CD4-positive, alpha-beta T cell treated with Interleukin-4 for 1 hour (primary cell): ENCODE results near the gene CAMTA1.

Experiments
- DNase-seq, 2 donors: peaks; one replicate each; pipeline ENCODE4 v3.0.0-alpha.2; 2020 to 2022

CAMTA1 gene

DNA sequence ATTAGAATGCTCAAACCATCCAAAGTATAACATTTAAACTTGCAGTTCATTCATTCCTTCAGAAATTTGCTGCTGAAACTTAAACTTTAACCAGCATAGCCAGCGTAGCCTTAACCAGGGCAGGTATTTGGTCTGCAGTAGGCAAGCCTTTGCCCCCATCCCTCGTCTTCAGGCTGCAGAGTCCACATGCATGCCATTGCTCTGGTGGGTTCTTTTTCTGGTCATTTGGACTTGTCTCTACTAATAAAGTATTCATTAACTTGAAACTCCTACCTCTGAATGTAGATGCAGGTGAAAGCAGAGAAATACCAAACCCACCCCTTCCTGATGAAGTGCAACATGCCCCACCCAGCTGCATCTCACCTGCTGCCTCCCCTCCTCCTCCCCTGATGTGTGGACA lies 100.2 kb downstream of the CAMTA1 start:
- no peak for DNase-seq

- no peak for DNase-seq
Measured at GRCh38 chr1:6886523-6886922, 101.3 kb downstream of the CAMTA1 start.

DNA sequence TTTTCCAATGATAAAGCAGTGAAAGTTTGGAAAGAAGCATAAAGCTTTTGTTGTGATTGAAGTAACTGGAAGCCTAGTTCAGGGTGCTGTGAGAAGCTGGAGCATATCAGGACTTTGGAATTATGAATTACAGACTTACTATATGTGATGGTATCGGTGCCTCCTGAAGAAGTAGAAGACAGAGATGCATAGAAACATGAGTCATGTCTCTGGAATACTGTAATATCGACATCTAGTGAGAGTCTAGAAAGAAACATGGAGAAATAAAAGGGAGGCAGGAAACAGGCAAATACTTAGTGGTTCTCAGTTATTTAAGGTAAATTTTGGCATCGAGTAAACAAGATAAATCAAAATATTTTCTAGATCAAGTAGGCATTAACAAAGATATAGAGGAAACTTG lies 103.0 kb downstream of the CAMTA1 start:
- no peak for DNase-seq

DNA sequence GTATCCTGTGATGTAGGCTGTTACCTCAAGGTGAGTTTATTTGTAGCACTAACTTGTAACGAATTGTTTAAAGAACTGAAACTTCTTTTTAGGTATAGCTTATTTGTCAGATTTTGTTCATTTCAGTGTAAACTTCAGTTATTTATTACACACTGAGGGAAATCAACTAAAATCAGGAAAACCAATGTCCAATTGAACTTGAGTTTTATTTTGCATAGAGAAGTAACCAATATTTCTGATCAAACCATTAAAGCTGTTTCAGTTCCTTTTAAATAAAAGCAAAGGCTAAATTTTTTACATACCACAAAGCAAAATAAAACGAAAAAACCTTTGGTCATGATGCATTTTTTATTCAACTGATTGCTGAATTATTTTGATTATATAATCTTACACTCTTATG lies 103.6 kb downstream of the CAMTA1 start:
- DNase-seq, result no peak

DNA sequence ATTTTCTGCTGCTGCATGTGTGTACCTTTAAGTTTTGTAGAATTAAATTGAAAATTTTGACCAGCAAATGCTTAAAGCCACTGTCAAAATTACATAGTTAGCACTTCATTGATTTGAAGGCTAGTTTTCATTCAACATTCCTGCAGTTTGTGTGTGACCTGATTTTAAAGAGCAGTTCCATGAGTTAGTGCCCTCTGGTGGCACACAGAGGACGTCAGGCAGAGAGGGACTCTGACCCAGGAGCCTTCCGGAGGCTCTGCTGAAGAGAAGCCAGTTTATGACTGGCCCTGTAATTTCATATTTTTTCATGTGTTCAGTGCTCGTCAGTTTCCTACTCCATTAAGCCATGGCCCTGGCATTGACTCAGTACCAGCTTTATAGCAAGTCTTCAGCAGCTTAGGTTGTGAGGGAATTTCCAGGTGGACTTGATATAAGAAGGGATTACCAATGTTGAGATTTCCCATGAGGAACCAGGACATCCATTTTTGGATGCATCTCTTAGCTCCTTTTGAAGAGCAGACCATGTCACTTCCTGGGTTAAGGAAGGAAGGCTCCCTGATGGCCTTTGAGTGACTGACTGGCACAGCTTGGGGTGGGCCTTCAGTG lies 104.7 kb downstream of the CAMTA1 start:
- DNase-seq, result peak; percentile 22 to 44

DNA sequence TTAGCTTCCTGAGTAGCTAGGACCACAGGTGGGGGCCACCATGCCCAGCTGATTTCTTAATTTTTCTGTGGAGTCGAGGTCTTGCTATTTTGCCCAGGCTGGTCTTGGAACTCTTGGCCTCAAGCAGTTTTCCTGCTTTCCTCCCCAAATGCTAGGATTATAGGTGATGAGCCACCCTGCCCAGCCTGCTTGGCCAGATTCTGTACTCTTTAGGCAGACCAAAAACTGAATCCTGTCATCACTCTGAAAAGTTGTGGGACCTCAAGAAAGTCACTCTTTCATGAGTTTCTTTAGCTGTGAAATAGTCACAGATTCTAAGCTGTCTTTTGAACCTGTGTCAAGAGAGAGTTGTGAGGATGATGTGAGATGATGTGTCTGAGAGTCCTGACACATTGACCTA lies 105.4 kb downstream of the CAMTA1 start:
- DNase-seq, result no peak

DNA sequence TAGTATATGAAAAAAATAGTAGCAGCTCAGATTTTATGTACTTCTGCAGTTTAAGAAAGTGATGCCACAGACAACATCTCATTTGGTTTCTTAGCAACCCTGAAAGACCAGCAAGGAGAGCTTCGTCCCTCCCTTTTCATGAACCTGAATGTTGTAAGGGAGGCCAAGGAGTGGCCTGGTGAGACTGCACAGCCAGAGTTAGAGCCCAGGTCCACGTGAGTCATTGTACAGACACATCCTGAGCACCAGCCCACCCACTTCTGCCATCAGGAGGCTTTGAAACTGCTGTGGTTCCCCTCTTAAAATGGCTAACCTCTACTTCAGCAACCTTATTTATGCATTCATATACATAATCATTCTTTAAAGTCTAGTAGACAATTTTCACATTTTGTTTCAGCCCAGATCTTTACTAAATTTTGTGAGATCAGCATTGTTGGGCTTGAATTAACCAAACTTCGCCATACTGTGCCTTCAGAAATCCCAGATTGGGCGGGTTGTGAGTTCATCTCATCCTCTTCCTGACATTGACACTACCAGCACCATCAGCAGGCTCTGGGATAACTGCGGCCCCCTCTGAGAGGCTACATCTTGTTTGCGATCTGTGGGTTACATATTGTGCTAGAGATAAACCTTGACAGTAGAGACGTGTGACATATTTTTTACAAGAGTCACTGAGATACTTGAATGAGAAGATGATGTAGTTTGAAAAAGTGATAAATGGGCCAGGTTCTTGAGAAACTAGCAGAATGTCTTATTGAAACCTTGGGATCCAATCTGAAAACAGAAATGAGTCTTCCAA lies 106.7 kb downstream of the CAMTA1 start:
- DNase-seq, result no peak

GRCh38 chr1:6893388-6893787 lies 108.1 kb downstream of the CAMTA1 start:
- no peak for DNase-seq

- DNase-seq, result no peak
Measured at GRCh38 chr1:6897138-6897537, 111.9 kb downstream of the CAMTA1 start.

DNA sequence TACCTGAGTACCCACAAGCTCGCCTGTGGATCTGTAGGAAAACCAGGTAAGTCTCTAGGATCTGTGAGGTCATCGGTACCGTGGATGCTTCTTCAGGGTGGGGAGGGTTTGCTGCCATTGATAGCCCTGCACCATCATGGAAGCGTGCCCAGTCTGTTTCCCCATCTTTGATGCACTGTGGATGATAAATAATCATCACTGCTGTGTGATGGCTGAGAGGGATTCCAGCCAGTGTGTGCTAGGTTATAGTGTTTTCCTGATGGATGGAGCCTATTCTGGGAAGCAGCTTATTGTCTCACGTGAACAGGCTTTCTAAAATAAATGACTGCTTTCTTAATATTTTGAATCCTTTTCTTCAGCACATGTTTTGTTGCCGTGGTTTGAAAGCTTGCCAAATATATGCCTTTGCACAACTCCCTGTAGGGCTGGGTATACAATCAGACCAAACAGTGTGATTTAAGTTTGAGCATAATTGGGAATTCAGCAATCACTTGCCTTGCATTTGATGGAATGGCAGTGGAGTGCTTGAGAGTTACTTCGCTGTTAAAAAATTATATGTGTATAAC lies 113.8 kb downstream of the CAMTA1 start:
- DNase-seq, result no peak

- no peak for DNase-seq
Measured at GRCh38 chr1:6899621-6900020, 114.4 kb downstream of the CAMTA1 start.

GRCh38 chr1:6902153-6902552 lies 116.9 kb downstream of the CAMTA1 start:
- no peak for DNase-seq

DNA sequence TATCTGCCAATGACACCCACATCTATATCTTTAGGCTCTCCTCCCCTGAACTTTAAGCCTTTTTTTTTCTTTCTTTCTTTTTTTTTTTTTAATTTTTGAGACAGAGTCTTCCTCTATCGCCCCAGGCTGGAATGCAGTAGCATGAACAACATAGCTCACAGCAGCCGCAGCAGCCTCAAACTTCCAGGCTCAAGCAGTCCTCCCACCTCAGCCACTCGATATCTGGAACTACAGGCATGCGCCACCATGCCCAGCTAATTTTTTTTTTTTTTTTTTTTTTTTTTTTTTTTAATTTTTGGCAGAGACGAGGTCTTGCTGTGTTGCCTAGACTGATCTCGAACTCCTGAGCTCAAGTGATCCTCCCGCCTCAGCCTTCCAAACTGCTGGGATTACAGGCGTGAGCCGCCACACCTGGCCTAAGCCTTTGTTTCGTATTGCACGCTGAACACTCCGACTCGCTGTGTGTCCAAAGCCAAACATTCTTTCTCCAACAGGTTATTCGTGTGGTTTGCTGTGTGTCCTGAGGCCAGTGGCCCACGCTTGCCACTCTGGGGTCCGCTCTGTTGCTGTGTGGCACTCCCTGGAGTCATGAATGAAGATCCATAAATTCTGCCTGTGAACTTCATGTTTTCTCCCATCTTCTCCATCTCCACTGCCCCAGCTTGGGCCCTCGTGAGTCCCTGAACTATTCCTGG lies 119.4 kb downstream of the CAMTA1 start:
- DNase-seq, result no peak

DNA sequence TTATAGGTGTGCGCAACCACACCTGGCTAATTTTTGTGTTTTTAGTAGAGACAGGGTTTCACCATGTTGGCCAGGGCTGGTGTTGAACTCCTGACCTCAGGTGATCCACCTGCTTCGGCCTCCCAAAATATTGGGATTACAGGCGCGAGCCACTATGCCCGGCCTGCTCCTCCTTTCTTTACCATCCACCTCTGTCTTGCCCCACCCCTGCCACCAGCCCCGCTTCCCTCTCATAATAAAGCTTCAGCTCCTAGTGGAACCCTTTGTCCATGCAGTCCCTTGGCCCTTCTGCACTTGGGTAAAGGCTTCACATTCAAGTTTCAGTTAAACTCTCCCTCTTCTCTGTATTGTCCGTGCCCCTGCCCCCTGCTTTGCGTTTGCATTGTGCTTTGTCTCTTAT lies 120.1 kb downstream of the CAMTA1 start:
- DNase-seq, result no peak

DNA sequence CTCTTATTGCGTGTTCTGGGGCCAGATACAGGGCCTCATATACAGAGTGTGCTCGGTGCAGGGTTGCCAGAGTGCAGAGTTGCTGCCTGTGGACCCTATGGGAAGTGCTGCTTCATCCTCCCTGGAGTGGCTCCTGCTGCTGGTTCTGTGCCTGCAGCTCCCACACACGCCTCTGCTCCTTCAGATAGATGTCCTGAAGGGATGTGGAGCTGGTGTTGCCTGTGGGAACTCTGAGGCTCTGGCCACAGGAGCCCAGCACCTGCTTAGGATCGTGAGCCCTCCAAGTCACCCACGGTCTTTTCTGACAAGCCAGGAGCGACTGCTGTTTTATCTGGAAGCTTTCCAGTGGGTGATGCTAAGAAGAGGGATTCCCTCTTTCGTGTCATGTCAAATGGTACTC lies 120.5 kb downstream of the CAMTA1 start:
- no peak for DNase-seq

- no peak for DNase-seq
Measured at GRCh38 chr1:6906783-6907182, 121.5 kb downstream of the CAMTA1 start.

DNA sequence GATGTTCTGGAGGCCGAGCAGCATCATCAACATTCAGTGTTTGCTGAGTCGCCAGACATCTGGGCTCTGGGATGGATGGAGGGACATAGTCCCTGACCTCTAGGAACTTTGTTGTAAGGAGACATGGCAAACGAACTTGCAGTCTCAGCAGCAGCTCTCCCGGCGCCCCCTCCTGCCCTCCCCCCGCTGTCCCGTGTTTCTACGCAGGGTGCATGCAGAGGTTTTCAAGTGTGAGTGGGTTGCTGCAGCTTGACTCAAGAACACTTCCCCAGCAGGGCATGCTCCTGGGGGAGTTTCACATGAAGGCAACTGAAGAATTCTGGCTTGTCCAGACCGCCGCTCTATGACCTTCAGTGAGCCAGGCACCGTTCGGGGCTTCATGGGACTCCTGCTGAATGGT lies 121.9 kb downstream of the CAMTA1 start:
- DNase-seq, result no peak

- DNase-seq, result no peak
Measured at GRCh38 chr1:6907676-6908434, 122.6 kb downstream of the CAMTA1 start.

GRCh38 chr1:6909401-6909800 lies 124.1 kb downstream of the CAMTA1 start:
- DNase-seq, result no peak

DNA sequence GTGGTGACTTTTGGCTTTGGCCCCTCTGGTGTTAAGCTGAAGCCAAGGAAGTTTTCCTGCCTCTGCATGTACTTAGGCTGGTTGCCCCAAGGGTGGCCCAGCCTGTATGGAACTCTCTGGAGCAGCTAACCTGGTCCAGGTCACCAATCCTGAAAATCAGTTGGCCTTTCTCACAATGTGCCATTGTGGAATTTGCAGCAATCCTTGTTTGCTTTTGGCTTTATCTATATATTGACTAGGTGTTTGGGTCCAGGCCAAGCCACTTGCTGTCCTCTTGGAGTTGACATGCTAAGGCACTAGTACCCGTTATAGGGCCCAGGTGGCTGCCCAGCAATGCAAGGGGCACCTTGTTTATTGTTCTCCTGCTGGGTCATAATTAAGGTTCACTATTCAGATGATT lies 124.6 kb downstream of the CAMTA1 start:
- DNase-seq, result no peak

GRCh38 chr1:6911021-6911941 lies 126.0 kb downstream of the CAMTA1 start:
- no peak for DNase-seq

DNA sequence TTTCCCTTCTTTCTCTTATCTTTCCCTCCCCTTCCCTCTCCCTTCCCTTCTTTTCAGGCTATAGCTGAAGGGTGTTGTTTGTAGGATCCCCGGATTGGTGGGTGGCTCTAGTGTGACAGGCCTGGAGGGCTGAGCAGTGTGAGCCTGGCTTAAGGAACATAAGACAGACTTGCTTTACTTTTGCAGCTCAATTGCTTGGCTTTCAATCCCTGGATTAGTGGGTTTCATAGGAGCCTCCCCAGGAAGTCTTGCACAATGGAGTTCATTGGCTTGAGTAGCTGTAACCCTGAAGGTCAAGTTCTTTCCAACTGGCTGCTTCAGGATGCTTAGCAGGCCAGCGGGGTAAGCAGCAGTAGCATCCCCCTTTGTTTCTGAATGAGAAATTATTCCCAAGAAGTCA lies 126.7 kb downstream of the CAMTA1 start:
- no peak for DNase-seq
